ENCODE results near the gene ACOT12. TPM values are rescaled to one million over a fixed set of nuclear protein-coding genes. Genes with fewer than 3 reads are reported as not detected.

The ACOT12 gene
- total RNA-seq, 6 experiments from 2014 or later: 50.5 to 115 (median 67.5) TPM

GRCh38 chr5:81308836-81309235 lies 85.1 kb downstream of the ACOT12 start:
- TF ChIP-seq POLR2A (IDR thresholded peaks at IDR 0.05) (no peak), CTCF (IDR thresholded peaks at IDR 0.05) (no peak)
- no peak for ATAC-seq
- WGBS (ENCODE audit: insufficient coverage, low coverage, low lambda C conversion rate, missing lambda C conversion rate): 92% methylated on average over 1 of the region's 2 CpGs
- peak overlapping the region in 1 of 3 donors; percentile 77 for H3K27ac ChIP-seq
- H3K27me3 ChIP-seq: no peaks in the 10 kb centered on the region
- H3K4me1 ChIP-seq: peaks cover 0 to 22% (median 2%) of the 10 kb centered on the region in 4 donors
- intact Hi-C loops (cut with DNase I): no loop called here
- H3K4me3 ChIP-seq: no peak overlapping the region
- no peak for DNase-seq
- no peaks in the 10 kb centered on the region for H3K9me3 ChIP-seq
- peaks cover 0 to 7% (median 2%) of the 10 kb centered on the region in 4 donors for H3K36me3 ChIP-seq

- no peak overlapping the region for H3K4me3 ChIP-seq
- TF ChIP-seq POLR2A (IDR thresholded peaks at IDR 0.05) (no peak), CTCF (IDR thresholded peaks at IDR 0.05) (no peak)
- ATAC-seq (no peak), DNase-seq (no peak)
- peaks cover 0 to 26% (median 3%) of the 10 kb centered on the region in 4 donors for H3K4me1 ChIP-seq
- H3K36me3 ChIP-seq: peaks cover 0 to 4% (median 0%) of the 10 kb centered on the region in 4 donors
- H3K27me3 ChIP-seq: no peaks in the 10 kb centered on the region
- H3K27ac ChIP-seq: no peak overlapping the region
- intact Hi-C loops (cut with DNase I): no loop called here
- H3K9me3 ChIP-seq: no peaks in the 10 kb centered on the region
Observed at GRCh38 chr5:81305785-81306184, 88.1 kb downstream of the ACOT12 start.

GRCh38 chr5:81303563-81303962 lies 90.4 kb downstream of the ACOT12 start:
- intact Hi-C loops (cut with DNase I): no loop called here
- Histone ChIP-seq H3K27me3 (no peaks in the 10 kb centered on the region), H3K36me3 (no peaks in the 10 kb centered on the region), H3K9me3 (no peaks in the 10 kb centered on the region), H3K27ac (no peak overlapping the region), H3K4me1 (peaks cover 0 to 35% (median 4%) of the 10 kb centered on the region in 4 donors), H3K4me3 (no peak overlapping the region)
- TF ChIP-seq CTCF (IDR thresholded peaks at IDR 0.05) (no peak), POLR2A (IDR thresholded peaks at IDR 0.05) (no peak)
- DNase-seq (no peak), ATAC-seq (no peak)
- 73% methylated on average over 1 of the region's 1 CpG for WGBS (ENCODE audit: insufficient coverage, low coverage, low lambda C conversion rate, missing lambda C conversion rate)

- Histone ChIP-seq H3K27ac (peak overlapping the region in 1 of 3 donors; percentile 93), H3K36me3 (no peaks in the 10 kb centered on the region), H3K9me3 (no peaks in the 10 kb centered on the region), H3K27me3 (no peaks in the 10 kb centered on the region), H3K4me3 (peak overlapping the region; percentile 67 to 76 (median 75)), H3K4me1 (peaks cover 0 to 40% (median 4%) of the 10 kb centered on the region in 4 donors)
- DNase-seq (no peak), ATAC-seq (no peak)
- intact Hi-C loops (cut with DNase I): no loop called here
- 72% methylated on average over 5 of the region's 5 CpGs for WGBS (ENCODE audit: insufficient coverage, low coverage, low lambda C conversion rate, missing lambda C conversion rate)
- no peak for TF ChIP-seq POLR2A (IDR thresholded peaks at IDR 0.05)
- no peak for TF ChIP-seq CTCF (IDR thresholded peaks at IDR 0.05)
Observed at GRCh38 chr5:81302596-81302995, 91.3 kb downstream of the ACOT12 start.

Data from right lobe of liver (tissue), 6 donors.